Right lobe of liver (tissue), 6 donors: ENCODE results near the gene TRMT10A. TPM values are rescaled to one million over a fixed set of nuclear protein-coding genes. Genes with fewer than 3 reads are reported as not detected.

ENCODE experiments used
- ATAC-seq, 4 donors: fragments of 200-7000 bp; cut with Tn5 transposase; one replicate each; pipeline ENCODE4 v1.9.1; 2020; ENCODE audit warnings: mild to moderate bottlenecking in 4 of 4, moderate library complexity in 4 of 4
- DNase-seq, 3 donors: peaks; one replicate each; pipeline ENCODE4 v3.0.0-alpha.2; 2020
- H3K27ac ChIP-seq, 3 donors: fragments of 200-600 bp; one replicate each; pipeline ENCODE4 v1.8.0; 2022
- H3K27me3 ChIP-seq, 2 donors: fragments of 200-600 bp; one replicate each; pipeline ENCODE4 v1.8.0; 2022
- H3K36me3 ChIP-seq, 4 donors: fragments of 200-600 bp; sonication (generic) in 1 of 4; one replicate each; pipeline versions ENCODE4 v1.5.1 to v1.8.0; 2017 to 2022; ENCODE audit warnings: control low read depth in 1 of 4
- H3K4me1 ChIP-seq, 4 donors: fragments of 200-600 bp; sonication (generic) in 1 of 4; one replicate each; pipeline versions ENCODE4 v1.5.1 to v1.8.0; 2017 to 2022; ENCODE audit warnings: control low read depth in 1 of 4
- H3K4me3 ChIP-seq, 3 donors: fragments of 200-600 bp; one replicate each; pipeline ENCODE4 v1.8.0; 2022
- H3K9me3 ChIP-seq, 4 donors: fragments of 200-600 bp; sonication (generic) in 1 of 4; one replicate each; pipeline versions ENCODE4 v1.5.1 to v1.8.0; 2017 to 2022; ENCODE audit warnings: control low read depth in 1 of 4
- POLR2A ChIP-seq: fragments of 450-650 bp; IDR thresholded peaks from one replicate; pipeline ENCODE4 v1.6.1; 2017; ENCODE audit warnings: antibody characterized with exemption, mild to moderate bottlenecking
- WGBS: methylation state at CpG from one replicate; pipeline ENCODE4 v1.1.6; 2018; ENCODE audit warnings: low coverage, low lambda C conversion rate; ENCODE audit not compliant: insufficient coverage; ENCODE audit errors: missing lambda C conversion rate; 5-methylcytosine and 5-hydroxymethylcytosine counted together
- intact Hi-C, 2 donors: fragments of 100-400 bp; cut with DNase I; formaldehyde crosslinking; loops; one replicate each; pipeline versions ENCODE4 v1.11.2 to v1.14.1; 2022
- total RNA-seq, 6 experiments: library from RNA; depleted of rRNA in 2 of 6; stranded (reverse); fragments of >200 nt in 2 of 6; fragmentation: NEBNext Ultra II Directional in 3 of 6; extraction: Animal tissue kit (Norgen Biotek cat#: 25700) in 3 of 6; gene quantifications; one replicate each; pipeline versions ENCODE4 v1.1.0 to v1.2.4, GENCODE V29; 2016 to 2023
- TF ChIP-seq, protein P1 (sequence below), 4 donors: fragments of 200-600 bp in 3 of 4; fragments of 450-650 bp in 1 of 4; IDR thresholded peaks; one replicate each; pipeline versions ENCODE4 v1.5.1 to v1.8.0; 2016 to 2022; ENCODE audit warnings: antibody characterized with exemption in 4 of 4, mild to moderate bottlenecking in 2 of 4
- donor health status: DM: no; HTN: yes; CAD: no.
- donor health status: DM: no; HTN: no; CAD: no.
- donor health status: DM: no; HTN: no; CAD: no.
- donor health status: DM: no; HTN: yes; CAD: no.
- donor health status: DM: no; HTN: yes; CAD: no.

The TRMT10A gene
- total RNA-seq, 6 experiments from 2014 or later = 3.5 to 6.5 (median 4.0) TPM

DNA sequence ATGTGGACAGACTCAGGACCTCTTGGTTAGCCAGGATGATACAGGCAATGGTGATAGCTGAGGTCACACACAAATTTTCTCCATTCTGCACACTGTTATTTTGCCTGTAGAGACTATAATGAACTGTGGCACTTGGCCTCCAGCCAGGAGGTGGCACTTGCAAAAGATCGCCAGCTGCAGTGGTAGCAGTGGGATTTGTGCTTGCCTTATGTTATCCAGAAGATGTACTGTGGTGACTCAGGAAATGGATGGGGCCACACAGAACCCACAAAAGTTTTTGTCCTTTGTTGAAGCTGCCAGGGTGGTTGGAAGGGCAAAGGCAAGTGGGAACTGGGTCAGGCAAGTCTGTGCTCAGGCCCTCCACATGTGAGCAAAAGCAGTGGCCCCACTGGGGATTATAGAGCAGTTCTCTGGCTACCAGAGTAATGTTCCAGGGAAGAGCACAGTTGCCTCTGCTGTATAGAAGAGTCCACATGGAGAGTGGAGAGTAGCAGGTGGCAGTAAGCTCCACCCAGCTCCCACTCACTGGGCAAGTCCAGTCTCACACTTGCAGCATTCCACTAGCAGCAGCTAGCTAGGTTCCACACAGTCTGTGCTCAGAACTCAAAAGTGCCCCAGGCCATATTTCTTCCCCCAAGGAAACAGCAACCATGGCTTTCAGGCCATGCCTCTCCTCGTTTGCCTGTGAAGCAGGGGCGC is 58.9 kb downstream of the TRMT10A start:
- WGBS = 68% methylated on average over 3 of the region's 3 CpGs
- ATAC-seq = no peak
- peak in 1 of 3 donors; percentile 19 for DNase-seq
- no peaks in the 10 kb centered on the region for H3K9me3 ChIP-seq
- H3K36me3 ChIP-seq = no peaks in the 10 kb centered on the region
- no peaks in the 10 kb centered on the region for H3K27me3 ChIP-seq
- no peak overlapping the region for H3K27ac ChIP-seq
- TF ChIP-seq POLR2A = no peak
- TF ChIP-seq, protein P1, sequence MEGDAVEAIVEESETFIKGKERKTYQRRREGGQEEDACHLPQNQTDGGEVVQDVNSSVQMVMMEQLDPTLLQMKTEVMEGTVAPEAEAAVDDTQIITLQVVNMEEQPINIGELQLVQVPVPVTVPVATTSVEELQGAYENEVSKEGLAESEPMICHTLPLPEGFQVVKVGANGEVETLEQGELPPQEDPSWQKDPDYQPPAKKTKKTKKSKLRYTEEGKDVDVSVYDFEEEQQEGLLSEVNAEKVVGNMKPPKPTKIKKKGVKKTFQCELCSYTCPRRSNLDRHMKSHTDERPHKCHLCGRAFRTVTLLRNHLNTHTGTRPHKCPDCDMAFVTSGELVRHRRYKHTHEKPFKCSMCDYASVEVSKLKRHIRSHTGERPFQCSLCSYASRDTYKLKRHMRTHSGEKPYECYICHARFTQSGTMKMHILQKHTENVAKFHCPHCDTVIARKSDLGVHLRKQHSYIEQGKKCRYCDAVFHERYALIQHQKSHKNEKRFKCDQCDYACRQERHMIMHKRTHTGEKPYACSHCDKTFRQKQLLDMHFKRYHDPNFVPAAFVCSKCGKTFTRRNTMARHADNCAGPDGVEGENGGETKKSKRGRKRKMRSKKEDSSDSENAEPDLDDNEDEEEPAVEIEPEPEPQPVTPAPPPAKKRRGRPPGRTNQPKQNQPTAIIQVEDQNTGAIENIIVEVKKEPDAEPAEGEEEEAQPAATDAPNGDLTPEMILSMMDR (IDR thresholded peaks at IDR 0.05) = no peak
- intact Hi-C loops = no loop called here
- H3K4me3 ChIP-seq = no peak overlapping the region
- no peaks in the 10 kb centered on the region for H3K4me1 ChIP-seq

Other genes starting within 250 kb of the TRMT10A start
- 1,000 to 10,000 TPM in 3 of 6 experiments, 100 to 1,000 TPM in 3; 531 to 4,444 (median 1,842) TPM for gene ADH1B, start 242.6 kb downstream of the TRMT10A start, total RNA-seq
- gene ADH1C, start 211.3 kb downstream of the TRMT10A start, total RNA-seq = 100 to 1,000 TPM; 187 to 684 (median 490) TPM
- gene ADH7, start 128.7 kb downstream of the TRMT10A start, total RNA-seq = under 1 TPM in 1 of 6 experiments, not detected in 5; 0.42 TPM
- gene C4orf17, start 53.0 kb downstream of the TRMT10A start, total RNA-seq = not detected
- gene MTTP, start 10.8 kb upstream of the TRMT10A start, total RNA-seq = 100 to 1,000 TPM in 4 of 6 experiments, 10 to 100 TPM in 2; 91.6 to 134 (median 112) TPM
- gene C4orf54, start 93.8 kb upstream of the TRMT10A start, total RNA-seq = under 1 TPM in 4 of 6 experiments, not detected in 2; 0.02 to 0.19 (median 0.12) TPM